H9 (cell line): ENCODE measurements around the gene WBP1L. TPM values are rescaled to one million over a fixed set of nuclear protein-coding genes. Genes with fewer than 3 reads are reported as not detected.

Experiments
- DNase-seq: peaks from one replicate; pipeline ENCODE4 v3.0.0-alpha.2; 2017
- H2AFZ ChIP-seq: one replicate; pipeline ENCODE4 v1.6.1; 2013; ENCODE audit warnings: mild to moderate bottlenecking, low read length, control low read depth, moderate library complexity
- H2AK5ac ChIP-seq: 2 replicates; pipeline ENCODE4 v1.6.1; 2013; ENCODE audit warnings: low read length, control low read depth, mixed read lengths; ENCODE audit not compliant: insufficient read length
- H2BK120ac ChIP-seq: one replicate; pipeline ENCODE4 v1.6.1; 2013; ENCODE audit warnings: low read depth, mild to moderate bottlenecking, low read length, control low read depth, inconsistent platforms; ENCODE audit not compliant: poor library complexity, severe bottlenecking
- H2BK12ac ChIP-seq: 2 replicates; pipeline ENCODE4 v1.6.1; 2013; ENCODE audit warnings: low read length, control low read depth, mixed read lengths, low read depth; ENCODE audit not compliant: insufficient read length
- H2BK15ac ChIP-seq: 2 replicates; pipeline ENCODE4 v1.6.1; 2013; ENCODE audit warnings: low read depth, low read length, control low read depth
- H2BK20ac ChIP-seq: one replicate; pipeline ENCODE4 v1.6.1; 2013; ENCODE audit warnings: low read depth, mild to moderate bottlenecking, low read length, control low read depth, inconsistent platforms; ENCODE audit not compliant: poor library complexity, severe bottlenecking
- H2BK5ac ChIP-seq: 2 replicates; pipeline ENCODE4 v1.6.1; 2013; ENCODE audit warnings: low read length, control low read depth, mixed read lengths; ENCODE audit not compliant: insufficient read length
- H3K14ac ChIP-seq: 2 replicates; pipeline ENCODE4 v1.6.1; 2013; ENCODE audit warnings: low read length, control low read depth; ENCODE audit not compliant: insufficient read depth
- H3K18ac ChIP-seq: 2 replicates; pipeline ENCODE4 v1.6.1; 2013; ENCODE audit warnings: low read depth, mild to moderate bottlenecking, mixed read lengths, low read length, control low read depth; ENCODE audit not compliant: insufficient read length
- H3K23ac ChIP-seq: 2 replicates; pipeline ENCODE4 v1.6.1; 2013; ENCODE audit warnings: low read length, control low read depth, mixed read lengths, low read depth; ENCODE audit not compliant: insufficient read length
- H3K23me2 ChIP-seq: 2 replicates; pipeline ENCODE4 v1.6.1; 2013; ENCODE audit warnings: low read depth, mild to moderate bottlenecking, mixed read lengths, low read length, control low read depth; ENCODE audit not compliant: insufficient read length, poor library complexity, severe bottlenecking
- H3K27ac ChIP-seq: 2 replicates; pipeline ENCODE4 v1.5.1; 2013; ENCODE audit warnings: low read length, control low read depth, mixed read lengths, low read depth; ENCODE audit not compliant: insufficient read length
- H3K27me3 ChIP-seq: 2 replicates; pipeline ENCODE4 v1.6.1; 2013; ENCODE audit warnings: low read length, control low read depth, inconsistent platforms; ENCODE audit not compliant: insufficient read depth
- H3K4ac ChIP-seq: 2 replicates; pipeline ENCODE4 v1.6.1; 2013; ENCODE audit warnings: low read depth, mild to moderate bottlenecking, control low read depth, inconsistent platforms, low read length, moderate library complexity
- H3K4me1 ChIP-seq: 2 replicates; pipeline ENCODE4 v1.6.1; 2013; ENCODE audit warnings: low read length, control low read depth, inconsistent platforms; ENCODE audit not compliant: insufficient read depth
- H3K4me2 ChIP-seq: 2 replicates; pipeline ENCODE4 v1.6.1; 2013; ENCODE audit warnings: low read length, control low read depth, mixed read lengths; ENCODE audit not compliant: insufficient read length, insufficient read depth
- H3K56ac ChIP-seq: 2 replicates; pipeline ENCODE4 v1.6.1; 2013; ENCODE audit warnings: low read depth, mild to moderate bottlenecking, mixed read lengths, low read length, control low read depth; ENCODE audit not compliant: insufficient read length
- H3K79me1 ChIP-seq: 2 replicates; pipeline ENCODE4 v1.6.1; 2013; ENCODE audit warnings: low read depth, mild to moderate bottlenecking, moderate library complexity, low read length, control low read depth, inconsistent platforms; ENCODE audit not compliant: insufficient read depth, poor library complexity, severe bottlenecking
- H3K79me2 ChIP-seq: 2 replicates; pipeline ENCODE4 v1.6.1; 2013; ENCODE audit warnings: low read length, control low read depth, inconsistent platforms; ENCODE audit not compliant: insufficient read depth
- H3K9ac ChIP-seq: 2 replicates; pipeline ENCODE4 v1.6.1; 2013; ENCODE audit warnings: low read length, control low read depth, mixed read lengths; ENCODE audit not compliant: insufficient read length; ENCODE audit errors: extremely low read depth
- H3K9me3 ChIP-seq: one replicate; pipeline ENCODE4 v1.6.1; 2013; ENCODE audit warnings: low read depth, low read length, inconsistent platforms; ENCODE audit not compliant: control insufficient read depth
- H3T11ph ChIP-seq: one replicate; pipeline ENCODE4 v1.6.1; 2013; ENCODE audit warnings: mild to moderate bottlenecking, low read length, control low read depth, inconsistent platforms
- H4K20me1 ChIP-seq: one replicate; pipeline ENCODE4 v1.6.1; 2013; ENCODE audit not compliant: control insufficient read depth, insufficient read length, insufficient read depth
- H4K5ac ChIP-seq: 2 replicates; pipeline ENCODE4 v1.6.1; 2013; ENCODE audit warnings: low read depth, mild to moderate bottlenecking, mixed read lengths, low read length, control low read depth; ENCODE audit not compliant: insufficient read length
- H4K8ac ChIP-seq: replicated peaks from 2 replicates; pipeline ENCODE4 v1.6.1; 2013; ENCODE audit warnings: low read length, control low read depth, mixed read lengths, low read depth; ENCODE audit not compliant: insufficient read length
- H4K91ac ChIP-seq: 2 replicates; pipeline ENCODE4 v1.6.1; 2013; ENCODE audit warnings: low read depth, mild to moderate bottlenecking, moderate library complexity, mixed read lengths, low read length, control low read depth; ENCODE audit not compliant: insufficient read length
- H3K27ac Mint-ChIP-seq, 3 experiments: 2 replicates in 2 of 3; 3 replicates in 1 of 3; pipeline ENCODE4 v1.8.0; 2020 to 2021; ENCODE audit warnings: mixed read lengths in 3 of 3, mild to moderate bottlenecking in 1 of 3, moderate library complexity in 1 of 3
- H3K27me3 Mint-ChIP-seq: 2 replicates; pipeline ENCODE4 v1.8.0; 2021; ENCODE audit warnings: low read depth, mild to moderate bottlenecking, moderate library complexity, mixed read lengths
- H3K36me3 Mint-ChIP-seq, 3 experiments: 2 replicates in 2 of 3; 3 replicates in 1 of 3; pipeline ENCODE4 v1.8.0; 2020 to 2021; ENCODE audit warnings: low read depth in 3 of 3, mixed read lengths in 3 of 3; ENCODE audit not compliant: insufficient read depth in 1 of 3
- H3K4me1 Mint-ChIP-seq, 2 experiments: 2 replicates each; pipeline ENCODE4 v1.8.0; 2020; ENCODE audit warnings: mixed read lengths in 2 of 2
- H3K4me3 Mint-ChIP-seq, 2 experiments: 2 replicates in 1 of 2; 3 replicates in 1 of 2; pipeline ENCODE4 v1.8.0; 2020 to 2021; ENCODE audit warnings: mild to moderate bottlenecking in 2 of 2, mixed read lengths in 2 of 2, moderate library complexity in 1 of 2
- H3K9me3 Mint-ChIP-seq, 2 experiments: 2 replicates in 1 of 2; 3 replicates in 1 of 2; pipeline ENCODE4 v1.8.0; 2020; ENCODE audit warnings: mild to moderate bottlenecking in 2 of 2, mixed read lengths in 2 of 2, moderate library complexity in 1 of 2
- CTCF ChIP-seq: fragments of 200-600 bp; sonication (generic); conservative IDR thresholded peaks from 3 replicates; pipeline ENCODE4 v1.8.0; 2021; ENCODE audit warnings: antibody characterized with exemption, mild to moderate bottlenecking
- WGBS: extraction: QIAGEN DNeasy Blood & Tissue Kit; methylation state at CpG from one replicate; pipeline ENCODE4 v1.1.7; 2013; ENCODE audit warnings: missing lambda C conversion rate, low lambda C conversion rate, mixed read lengths; ENCODE audit not compliant: insufficient read length; ENCODE audit errors: extremely low coverage; 5-methylcytosine and 5-hydroxymethylcytosine counted together
- total RNA-seq: library from RNA; stranded (reverse); gene quantifications from 2 replicates; pipeline ENCODE4 v1.2.1, GENCODE V29; 2021

The WBP1L gene
- total RNA-seq, 1 experiment from 2014 or later = 23.8 TPM

- Histone ChIP-seq H3K56ac (no peak overlapping the region), H2BK5ac (no peak overlapping the region), H2BK15ac (no peak overlapping the region), H3K79me1 (no peaks in the 10 kb centered on the region), H2BK120ac (no peak overlapping the region), H4K8ac (no peak overlapping the region), H3K9me3 (no peaks in the 10 kb centered on the region), H2BK12ac (no peak overlapping the region), H4K5ac (no peak overlapping the region), H4K20me1 (no peaks in the 10 kb centered on the region), H3K4ac (no peak overlapping the region), H3K4me1 (peaks cover 6% of the 10 kb centered on the region), H3K14ac (no peak overlapping the region; the same call in 1 of the 2 replicates), H3T11ph (no peak overlapping the region), H3K27me3 (no peaks in the 10 kb centered on the region), H3K27ac (no peak overlapping the region), H3K23ac (no peak overlapping the region), H2AFZ (no peak overlapping the region), H2AK5ac (no peak overlapping the region), H2BK20ac (no peak overlapping the region), H3K9ac (no peak overlapping the region), H3K4me2 (no peak overlapping the region), H3K18ac (no peak overlapping the region), H4K91ac (no peak overlapping the region), H3K23me2 (no peaks in the 10 kb centered on the region), H3K79me2 (no peaks in the 10 kb centered on the region)
- TF ChIP-seq CTCF = no peak
- H3K9me3 Mint-ChIP-seq = no peaks in the 10 kb centered on the region
- no peak for DNase-seq
- H3K27ac Mint-ChIP-seq = no peak overlapping the region
- peaks cover 14 to 19% of the 10 kb centered on the region in 2 experiments for H3K4me1 Mint-ChIP-seq
- no peaks in the 10 kb centered on the region for H3K27me3 Mint-ChIP-seq
- no CpG with 5 or more reads among the region's 8 CpGs for WGBS
- peaks cover 0 to 31% (median 17%) of the 10 kb centered on the region in 3 experiments; a peak in 5 of 7 replicates for H3K36me3 Mint-ChIP-seq
- H3K4me3 Mint-ChIP-seq = no peak overlapping the region
Observed at GRCh38 chr10:102814453-102814871, 70.7 kb downstream of the WBP1L start.
